C4-2B (cell line): Measurements from ENCODE around the gene PRPF38B.

Source experiments
- CTCF ChIP-seq: fragments of 450-650 bp; conservative IDR thresholded peaks from 2 replicates; pipeline ENCODE4 v1.5.1; 2017; ENCODE audit warnings: mild to moderate bottlenecking
- ZFX ChIP-seq: fragments of 450-650 bp; IDR thresholded peaks from 2 replicates; pipeline ENCODE4 v1.6.1; 2017

DNA sequence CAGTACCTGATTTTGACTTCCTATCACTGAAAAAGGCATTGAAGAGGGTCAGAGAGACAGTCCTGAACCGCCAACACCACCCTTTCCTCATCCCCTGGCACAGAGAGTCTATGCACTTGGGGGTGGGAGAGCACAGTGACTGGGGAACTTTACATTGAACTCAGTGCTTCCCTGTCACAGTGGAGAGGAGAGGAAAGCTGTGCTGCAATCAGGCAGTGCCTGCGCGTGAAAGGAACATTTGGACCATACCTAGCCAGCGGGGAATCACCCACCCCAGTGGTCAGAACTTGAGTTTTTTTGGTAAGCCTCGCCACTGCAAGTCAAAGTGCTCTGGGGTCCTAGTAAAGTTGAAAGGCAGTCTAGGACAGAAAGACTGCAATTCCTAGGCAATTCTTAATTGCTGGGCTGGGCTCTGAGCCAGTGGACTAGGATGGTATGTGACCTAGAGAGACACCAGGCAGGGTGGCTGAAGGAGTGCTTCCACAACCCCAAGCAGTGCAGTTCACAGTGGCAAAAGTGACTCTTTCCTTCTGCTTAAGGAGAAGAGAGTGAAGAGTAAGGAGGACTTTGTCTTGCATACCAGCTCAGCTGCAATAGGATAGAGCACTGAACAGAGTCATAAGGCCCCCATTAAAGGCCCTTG lies 21.9 kb upstream of the PRPF38B start:
- no peak for TF ChIP-seq CTCF
- TF ChIP-seq ZFX = no peak
